WERI-Rb-1 (cell line): ENCODE data around the gene MYH14.

Experiments
- DNase-seq: peaks from one replicate; pipeline ENCODE4 v3.0.0-alpha.2; 2020
- H3K27ac ChIP-seq: fragments of 250-450 bp; sonication (Bioruptor Pico); 2 replicates; pipeline ENCODE4 v1.5.1; 2020; ENCODE audit warnings: mild to moderate bottlenecking, moderate library complexity
- H3K27me3 ChIP-seq: fragments of 250-450 bp; sonication (Bioruptor Pico); 2 replicates; pipeline ENCODE4 v1.5.1; 2021; ENCODE audit warnings: mild to moderate bottlenecking, low read depth, moderate library complexity; ENCODE audit not compliant: insufficient read depth, severe bottlenecking
- H3K36me3 ChIP-seq: fragments of 250-450 bp; sonication (Bioruptor Pico); 2 replicates; pipeline ENCODE4 v1.5.1; 2020; ENCODE audit warnings: mild to moderate bottlenecking, moderate library complexity
- H3K4me3 ChIP-seq: 2 replicates; pipeline ENCODE4 v1.5.1; 2011; ENCODE audit warnings: low read depth, mild to moderate bottlenecking, control low read depth, low read length
- H3K9me3 ChIP-seq: fragments of 250-450 bp; sonication (Bioruptor Pico); 2 replicates; pipeline ENCODE4 v1.5.1; 2021; ENCODE audit warnings: mild to moderate bottlenecking, moderate library complexity; ENCODE audit not compliant: severe bottlenecking
- TF ChIP-seq, protein P1 (sequence below): IDR thresholded peaks from 2 replicates; pipeline ENCODE4 v1.5.1; 2011; ENCODE audit warnings: low read depth, mild to moderate bottlenecking, control low read depth, inconsistent platforms, low read length

The MYH14 gene

GRCh38 chr19:50356691-50357177, 153.3 kb downstream of the MYH14 start:
- no peaks in the 10 kb centered on the region for H3K9me3 ChIP-seq
- TF ChIP-seq, protein P1, sequence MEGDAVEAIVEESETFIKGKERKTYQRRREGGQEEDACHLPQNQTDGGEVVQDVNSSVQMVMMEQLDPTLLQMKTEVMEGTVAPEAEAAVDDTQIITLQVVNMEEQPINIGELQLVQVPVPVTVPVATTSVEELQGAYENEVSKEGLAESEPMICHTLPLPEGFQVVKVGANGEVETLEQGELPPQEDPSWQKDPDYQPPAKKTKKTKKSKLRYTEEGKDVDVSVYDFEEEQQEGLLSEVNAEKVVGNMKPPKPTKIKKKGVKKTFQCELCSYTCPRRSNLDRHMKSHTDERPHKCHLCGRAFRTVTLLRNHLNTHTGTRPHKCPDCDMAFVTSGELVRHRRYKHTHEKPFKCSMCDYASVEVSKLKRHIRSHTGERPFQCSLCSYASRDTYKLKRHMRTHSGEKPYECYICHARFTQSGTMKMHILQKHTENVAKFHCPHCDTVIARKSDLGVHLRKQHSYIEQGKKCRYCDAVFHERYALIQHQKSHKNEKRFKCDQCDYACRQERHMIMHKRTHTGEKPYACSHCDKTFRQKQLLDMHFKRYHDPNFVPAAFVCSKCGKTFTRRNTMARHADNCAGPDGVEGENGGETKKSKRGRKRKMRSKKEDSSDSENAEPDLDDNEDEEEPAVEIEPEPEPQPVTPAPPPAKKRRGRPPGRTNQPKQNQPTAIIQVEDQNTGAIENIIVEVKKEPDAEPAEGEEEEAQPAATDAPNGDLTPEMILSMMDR, result no peak
- no peak overlapping the region for H3K27ac ChIP-seq
- H3K4me3 ChIP-seq, result no peak overlapping the region; the same call in 1 of the 2 replicates
- H3K36me3 ChIP-seq, result no peaks in the 10 kb centered on the region
- DNase-seq, result no peak
- no peaks in the 10 kb centered on the region for H3K27me3 ChIP-seq

- DNase-seq, result peak; percentile 75
- Histone ChIP-seq H3K9me3 (no peaks in the 10 kb centered on the region), H3K27ac (peak overlapping the region; percentile 63), H3K4me3 (peak overlapping the region; percentile 93), H3K36me3 (no peaks in the 10 kb centered on the region), H3K27me3 (no peaks in the 10 kb centered on the region)
- TF ChIP-seq, protein P1, result peak; percentile 71
These were observed 154.0 kb downstream of the MYH14 start for GRCh38 chr19:50357178-50358100.

- H3K27me3 ChIP-seq, result no peaks in the 10 kb centered on the region
- DNase-seq, result no peak
- no peak overlapping the region for H3K4me3 ChIP-seq
- H3K27ac ChIP-seq, result no peak overlapping the region
- TF ChIP-seq, protein P1, result no peak
- H3K36me3 ChIP-seq, result no peaks in the 10 kb centered on the region
- H3K9me3 ChIP-seq, result no peaks in the 10 kb centered on the region
These were observed 155.3 kb downstream of the MYH14 start for GRCh38 chr19:50358483-50359327.

- no peak overlapping the region for H3K4me3 ChIP-seq
- TF ChIP-seq, protein P1, result no peak
- H3K27me3 ChIP-seq, result no peaks in the 10 kb centered on the region
- no peaks in the 10 kb centered on the region for H3K9me3 ChIP-seq
- no peak overlapping the region for H3K27ac ChIP-seq
- no peak for DNase-seq
- no peaks in the 10 kb centered on the region for H3K36me3 ChIP-seq
These were observed 156.0 kb downstream of the MYH14 start for GRCh38 chr19:50359328-50359818.
